ENCODE measurements around the gene ACACA.
A peak's percentile ranks its signal among the peaks of the same experiment; 100 is the strongest.
"Not testable (repeated sequence)": the region's sequence is repeated elsewhere in the genome, so short reads cannot be mapped to it uniquely, and the experiment has no call there.

ACACA gene

GRCh38 chr17:37406635-37407461 lies at the start of gene ACACA, which contains the start of gene TADA2A:
ACACA (minus strand) TSS chr17:37406836; CDS start chr17:37406299, 537 bp downstream.
TADA2A (plus strand) TSS chr17:37406886; CDS start chr17:37411366, 4,480 bp downstream.
- peak; percentile 79 for DNase-seq

GRCh38 chr17:37450112-37450511 lies 43.5 kb upstream of the ACACA start:
- DNase-seq: no peak

- no peak for DNase-seq
These were observed 41.0 kb upstream of the ACACA start for GRCh38 chr17:37447641-37448040.

- DNase-seq: no peak
These were observed 39.4 kb upstream of the ACACA start for GRCh38 chr17:37446027-37446426.

GRCh38 chr17:37441369-37442014 lies 34.9 kb upstream of the ACACA start:
- DNase-seq: not testable (repeated sequence)

- no peak for DNase-seq
These were observed 33.8 kb upstream of the ACACA start for GRCh38 chr17:37440424-37440823.

- no peak for DNase-seq
These were observed 31.5 kb upstream of the ACACA start for GRCh38 chr17:37438141-37438540.

- DNase-seq: no peak
These were observed 26.0 kb upstream of the ACACA start for GRCh38 chr17:37432671-37433070.

GRCh38 chr17:37430051-37430627 lies 23.5 kb upstream of the ACACA start:
- no peak for DNase-seq

- no peak for DNase-seq
These were observed 22.8 kb upstream of the ACACA start for GRCh38 chr17:37429453-37429852.

- no peak for DNase-seq
These were observed 22.4 kb upstream of the ACACA start for GRCh38 chr17:37429039-37429438.

- DNase-seq: no peak
These were observed 18.6 kb upstream of the ACACA start for GRCh38 chr17:37425268-37425667.

- no peak for DNase-seq
These were observed 16.5 kb upstream of the ACACA start for GRCh38 chr17:37422971-37423625.

GRCh38 chr17:37417852-37418251 lies 11.2 kb upstream of the ACACA start:
- DNase-seq: no peak

- no peak for DNase-seq
These were observed 7.4 kb upstream of the ACACA start for GRCh38 chr17:37413875-37414519.

GRCh38 chr17:37410357-37410756 lies 3.7 kb upstream of the ACACA start:
- DNase-seq: no peak

- not testable (repeated sequence) for DNase-seq
These were observed 1.5 kb upstream of the ACACA start for GRCh38 chr17:37408145-37408479.

GRCh38 chr17:37405955-37406634 lies 541 bp downstream of the ACACA start:
- no peak for DNase-seq

- DNase-seq: not testable (repeated sequence)
These were observed 1.1 kb downstream of the ACACA start for GRCh38 chr17:37405522-37405921.

- DNase-seq: no peak
These were observed 6.1 kb downstream of the ACACA start for GRCh38 chr17:37400505-37400904.

GRCh38 chr17:37399265-37399803 lies 7.3 kb downstream of the ACACA start:
- DNase-seq: no peak

GRCh38 chr17:37393352-37393751 lies 13.3 kb downstream of the ACACA start:
- no peak for DNase-seq

Measured in activated naive CD4-positive, alpha-beta T cell treated with anti-CD3 and anti-CD28 coated beads, Interleukin-2, amount 50 U/mL, for 16 hours (primary cell).